GM18507 (cell line): ENCODE results near the gene MTFR2.

Source experiments
- DNase-seq: peaks from one replicate; pipeline ENCODE4 v3.0.0; 2011; ENCODE audit warnings: low read depth; ENCODE audit not compliant: insufficient read length; ENCODE audit errors: extremely low spot score
- FAIRE-seq: peaks from 2 replicates; lab custom pipeline; 2011; peaks lifted over from hg19 to GRCh38; lab: Jason Lieb, UNC

Gene MTFR2

DNA sequence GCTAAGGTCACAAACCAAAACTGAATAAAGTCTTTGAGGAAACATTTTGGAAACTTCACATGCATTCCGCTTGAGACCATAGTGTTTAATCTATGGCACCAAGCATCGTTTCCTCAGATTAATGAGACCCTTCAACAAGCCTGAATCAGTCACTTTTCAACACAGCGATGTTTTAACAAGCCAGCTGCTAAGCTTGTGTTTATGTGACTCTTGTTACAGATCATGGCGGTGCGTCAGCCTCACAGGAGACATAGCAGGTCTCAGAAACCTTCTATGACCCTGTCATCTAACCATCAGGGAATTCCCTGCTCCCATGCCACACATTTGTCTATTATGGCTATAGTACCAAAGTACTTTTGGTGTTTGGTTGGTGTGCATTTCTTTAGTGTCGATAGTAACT lies 57.2 kb downstream of the MTFR2 start:
- DNase-seq = no peak
- no peak for FAIRE-seq

DNA sequence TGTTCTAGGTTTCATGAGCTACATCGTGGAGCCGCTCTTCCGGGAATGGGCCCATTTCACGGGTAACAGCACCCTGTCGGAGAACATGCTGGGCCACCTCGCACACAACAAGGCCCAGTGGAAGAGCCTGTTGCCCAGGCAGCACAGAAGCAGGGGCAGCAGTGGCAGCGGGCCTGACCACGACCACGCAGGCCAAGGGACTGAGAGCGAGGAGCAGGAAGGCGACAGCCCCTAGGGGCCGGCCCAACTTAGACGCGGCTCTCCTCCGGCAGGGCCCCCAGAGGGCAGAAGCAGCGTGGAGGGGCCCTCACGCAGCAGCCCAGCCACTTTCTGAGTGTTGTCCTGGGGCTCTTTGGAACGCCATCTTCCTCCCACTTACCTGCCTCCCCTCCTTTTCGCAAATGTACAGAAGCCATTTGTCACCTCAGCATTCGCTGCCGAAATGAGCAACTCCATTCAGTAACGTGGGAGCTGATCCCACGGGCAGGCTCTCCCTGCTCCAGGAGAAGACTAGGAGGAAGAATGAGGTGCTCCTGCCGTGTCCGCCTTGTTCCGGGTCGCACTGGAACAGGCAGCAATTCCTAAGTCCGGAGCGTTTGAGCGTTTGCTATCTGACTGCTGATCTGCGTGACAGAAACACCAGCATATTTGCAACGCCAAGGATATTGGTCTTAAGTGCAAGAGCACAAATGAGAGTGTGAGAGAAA lies 58.4 kb downstream of the MTFR2 start:
- no peak for DNase-seq
- no peak for FAIRE-seq

DNA sequence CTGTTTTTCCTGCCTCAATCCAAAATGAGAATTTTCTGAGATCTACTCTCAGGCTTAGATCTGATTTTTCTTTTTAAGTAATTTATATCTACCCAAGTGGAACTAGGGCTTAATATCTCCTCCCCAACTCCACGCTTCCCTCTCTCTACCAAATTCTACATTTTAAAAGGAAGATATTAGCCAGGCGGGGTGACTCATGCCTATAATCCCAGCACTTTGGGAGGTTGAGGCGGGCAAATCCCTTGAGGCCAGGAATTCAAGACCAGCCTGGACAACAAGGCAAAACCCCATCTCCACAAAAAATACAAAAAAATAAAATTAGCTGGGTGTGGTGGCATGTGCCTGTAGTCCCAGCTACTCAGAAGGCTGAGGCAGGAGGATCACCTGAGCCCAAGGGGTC lies 61.0 kb downstream of the MTFR2 start:
- DNase-seq (no peak), FAIRE-seq (no peak)

DNA sequence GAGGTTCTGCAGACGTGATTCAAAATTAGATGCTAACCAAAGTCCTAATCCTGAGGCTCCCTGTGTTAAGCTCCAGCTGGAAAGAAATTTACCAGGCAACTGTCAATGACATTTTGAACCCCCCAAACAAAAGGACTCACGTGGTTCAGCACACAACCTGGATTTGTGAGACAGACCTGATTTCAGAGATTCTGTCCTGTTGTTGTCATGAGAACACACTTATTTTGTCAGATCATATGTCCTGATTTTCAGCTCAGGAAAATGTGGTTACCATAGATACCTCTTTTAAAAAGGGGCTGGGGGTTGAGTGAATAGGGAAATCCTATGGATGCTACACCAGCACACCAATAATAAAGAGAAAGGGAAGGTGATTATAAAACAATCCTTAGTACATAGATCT lies 61.6 kb downstream of the MTFR2 start:
- FAIRE-seq (no peak), DNase-seq (no peak)

DNA sequence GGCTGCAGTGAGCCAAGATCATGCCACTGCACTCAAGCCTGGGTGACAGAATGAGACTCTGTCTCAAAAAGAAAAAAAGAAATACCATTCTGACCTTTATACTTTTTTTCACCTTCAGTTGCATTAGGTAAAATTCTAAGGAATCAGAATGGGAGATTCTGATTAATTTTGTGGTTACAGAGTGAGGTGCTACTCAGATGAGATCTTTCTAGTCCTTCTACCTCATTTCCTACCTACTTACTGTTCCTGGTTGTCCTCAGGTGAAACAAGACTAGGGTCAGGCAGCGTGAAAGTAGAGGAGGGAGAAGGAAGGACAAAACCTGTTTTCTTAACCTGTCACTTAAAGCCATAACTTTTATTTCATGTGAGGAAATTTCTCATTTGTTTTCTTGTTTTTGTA lies 63.7 kb downstream of the MTFR2 start:
- DNase-seq (no peak), FAIRE-seq (no peak)

DNA sequence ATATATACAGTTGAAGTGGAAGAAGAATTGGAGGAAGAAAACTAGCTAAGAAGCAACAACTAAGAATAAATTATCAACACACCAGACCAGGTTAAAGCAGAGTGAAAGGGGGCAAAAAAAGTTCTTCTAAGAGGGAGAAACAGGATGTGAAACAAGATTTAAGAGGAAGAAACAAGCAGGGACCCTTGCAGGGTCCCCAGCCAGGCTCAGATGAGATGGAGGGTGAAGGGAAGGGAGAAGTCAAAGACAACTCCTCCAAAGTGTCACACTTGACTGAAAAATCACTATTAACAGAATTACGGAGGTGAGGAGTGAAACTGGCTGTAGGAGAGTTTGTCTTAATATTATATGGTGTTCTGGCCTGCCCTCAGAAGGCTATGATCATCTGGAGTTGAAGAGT lies 65.4 kb downstream of the MTFR2 start:
- DNase-seq = no peak
- no peak for FAIRE-seq

DNA sequence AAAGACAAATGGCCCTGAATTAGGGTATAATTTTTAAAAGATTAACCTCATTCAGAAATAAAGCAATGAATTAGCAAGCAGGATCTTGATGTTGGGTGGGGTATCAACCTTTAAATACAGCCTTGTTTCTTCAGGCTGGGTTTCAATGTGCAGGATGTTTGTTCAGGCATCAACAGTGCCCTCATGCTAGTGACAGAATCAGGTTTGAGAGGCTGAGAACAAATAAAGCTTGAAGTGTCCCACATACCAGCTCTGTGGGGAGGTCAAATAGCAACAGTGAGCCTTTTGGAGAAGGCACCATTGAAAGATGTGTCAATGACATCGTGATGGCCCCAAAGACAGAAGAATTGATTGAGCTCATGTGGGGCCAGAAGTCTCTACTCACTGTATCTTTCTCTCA lies 68.2 kb downstream of the MTFR2 start:
- FAIRE-seq = no peak
- DNase-seq = no peak

DNA sequence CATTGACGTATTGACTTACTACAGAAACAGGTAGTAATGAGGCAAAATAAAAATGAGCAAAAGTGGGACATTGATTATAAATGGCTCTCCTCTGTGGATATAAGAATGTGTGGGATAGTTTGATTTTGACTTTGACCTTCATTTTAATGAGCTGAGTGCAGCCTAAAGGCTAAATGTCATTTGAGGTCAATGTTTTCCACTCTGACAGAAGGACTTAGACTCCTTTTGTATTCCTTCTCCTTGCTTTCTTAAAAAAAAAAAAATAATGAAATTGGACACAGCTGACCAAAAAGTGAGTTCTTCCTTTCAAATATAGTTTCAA lies 68.6 kb downstream of the MTFR2 start:
- FAIRE-seq (no peak), DNase-seq (no peak)
